DND-41 (cell line): Measurements from ENCODE around the gene TMPRSS11E.
"Not testable (repeated sequence)": the region's sequence is repeated elsewhere in the genome, so short reads cannot be mapped to it uniquely, and the experiment has no call there.

Source experiments
- ATAC-seq: fragments of 200-7000 bp; cut with Tn5 transposase; 3 replicates; pipeline ENCODE4 v1.9.1; 2021; ENCODE audit warnings: low read depth; ENCODE audit not compliant: insufficient read depth
- DNase-seq: peaks from one replicate; pipeline ENCODE4 v3.0.0-alpha.2; 2020
- H2AFZ ChIP-seq: 2 replicates; pipeline ENCODE4 v1.6.0; 2012; ENCODE audit warnings: low read depth, low read length
- H3K27ac ChIP-seq: 2 replicates; pipeline ENCODE4 v1.5.1; 2012; ENCODE audit warnings: low read length, inconsistent platforms
- H3K27me3 ChIP-seq: fragments of 200-600 bp; sonication (generic); 2 replicates; pipeline ENCODE4 v1.6.0; 2012; ENCODE audit warnings: low read length, mild to moderate bottlenecking, inconsistent platforms; ENCODE audit not compliant: insufficient read depth, poor library complexity
- H3K36me3 ChIP-seq: 2 replicates; pipeline ENCODE4 v1.5.1; 2012; ENCODE audit warnings: low read length, inconsistent platforms; ENCODE audit not compliant: insufficient read depth
- H3K4me1 ChIP-seq: 2 replicates; pipeline ENCODE4 v1.5.1; 2012; ENCODE audit warnings: mild to moderate bottlenecking, low read length; ENCODE audit not compliant: insufficient read depth
- H3K4me2 ChIP-seq: 2 replicates; pipeline ENCODE4 v1.6.0; 2012; ENCODE audit warnings: mild to moderate bottlenecking, moderate library complexity, low read length, inconsistent platforms; ENCODE audit not compliant: insufficient read depth
- H3K4me3 ChIP-seq, 2 experiments: fragments of 200-600 bp in 1 of 2; shearing (Covaris generic) in 1 of 2; 2 replicates each; pipeline ENCODE4 v1.5.1; 2012 to 2016; ENCODE audit warnings: inconsistent platforms in 2 of 2, low read length in 2 of 2, mild to moderate bottlenecking in 2 of 2, low read depth in 1 of 2, moderate library complexity in 1 of 2
- H3K79me2 ChIP-seq: 2 replicates; pipeline ENCODE4 v1.6.0; 2012; ENCODE audit warnings: low read length, inconsistent platforms; ENCODE audit not compliant: insufficient read depth
- H3K9ac ChIP-seq: 2 replicates; pipeline ENCODE4 v1.6.0; 2012; ENCODE audit warnings: low read depth, mild to moderate bottlenecking, inconsistent platforms, low read length, moderate library complexity
- H3K9me3 ChIP-seq: 2 replicates; pipeline ENCODE4 v1.5.1; 2012; ENCODE audit warnings: low read length, moderate library complexity, mild to moderate bottlenecking, inconsistent platforms; ENCODE audit not compliant: insufficient read depth, severe bottlenecking
- H4K20me1 ChIP-seq: 2 replicates; pipeline ENCODE4 v1.6.0; 2012; ENCODE audit warnings: low read length; ENCODE audit not compliant: insufficient read depth
- CTCF ChIP-seq: IDR thresholded peaks from 2 replicates; pipeline ENCODE4 v1.5.1; 2012; ENCODE audit warnings: borderline replicate concordance, low read length, moderate library complexity, mild to moderate bottlenecking; ENCODE audit not compliant: poor library complexity, severe bottlenecking; ENCODE audit errors: extremely low read depth
- EZH2 ChIP-seq: IDR thresholded peaks from 3 replicates; pipeline ENCODE4 v1.6.1; 2012; ENCODE audit warnings: borderline replicate concordance, low read depth, mild to moderate bottlenecking, moderate library complexity, low read length, inconsistent platforms; ENCODE audit not compliant: severe bottlenecking

Gene TMPRSS11E

GRCh38 chr4:68407868-68408190 is 39.4 kb upstream of the TMPRSS11E start:
- no peak for ATAC-seq
- no peak overlapping the region for H3K9ac ChIP-seq
- no peak overlapping the region for H3K27ac ChIP-seq
- H2AFZ ChIP-seq, result no peak overlapping the region
- TF ChIP-seq EZH2 (no peak), CTCF (no peak)
- no peaks in the 10 kb centered on the region for H4K20me1 ChIP-seq
- DNase-seq, result no peak
- H3K4me1 ChIP-seq, result no peaks in the 10 kb centered on the region
- no peak overlapping the region for H3K4me3 ChIP-seq
- no peaks in the 10 kb centered on the region for H3K27me3 ChIP-seq
- H3K4me2 ChIP-seq, result no peak overlapping the region
- no peaks in the 10 kb centered on the region for H3K79me2 ChIP-seq
- no peaks in the 10 kb centered on the region for H3K36me3 ChIP-seq
- no peaks in the 10 kb centered on the region for H3K9me3 ChIP-seq

GRCh38 chr4:68410149-68410548 is 37.1 kb upstream of the TMPRSS11E start:
- no peaks in the 10 kb centered on the region for H3K4me1 ChIP-seq
- no peaks in the 10 kb centered on the region for H3K79me2 ChIP-seq
- H3K27me3 ChIP-seq, result no peaks in the 10 kb centered on the region
- no peak overlapping the region for H3K4me2 ChIP-seq
- no peaks in the 10 kb centered on the region for H3K9me3 ChIP-seq
- no peak overlapping the region for H3K27ac ChIP-seq
- TF ChIP-seq CTCF, result no peak
- H3K36me3 ChIP-seq, result no peaks in the 10 kb centered on the region
- DNase-seq, result no peak
- no peaks in the 10 kb centered on the region for H4K20me1 ChIP-seq
- no peak overlapping the region for H2AFZ ChIP-seq
- no peak for ATAC-seq
- H3K4me3 ChIP-seq, result no peak overlapping the region
- H3K9ac ChIP-seq, result no peak overlapping the region

GRCh38 chr4:68410643-68411042 is 36.6 kb upstream of the TMPRSS11E start:
- no peak for DNase-seq
- H3K4me1 ChIP-seq, result no peaks in the 10 kb centered on the region

GRCh38 chr4:68412031-68412430 is 35.2 kb upstream of the TMPRSS11E start:
- not testable (repeated sequence) for H3K27ac ChIP-seq, H3K4me2 ChIP-seq, H3K4me3 ChIP-seq, H4K20me1 ChIP-seq, H3K9me3 ChIP-seq, H3K79me2 ChIP-seq, H3K4me1 ChIP-seq, H3K9ac ChIP-seq, DNase-seq, ATAC-seq, H3K27me3 ChIP-seq, H3K36me3 ChIP-seq, H2AFZ ChIP-seq

More at GRCh38 chr4:68410643-68411042, 36.6 kb upstream of the TMPRSS11E start:
- Histone ChIP-seq H3K4me3 (no peak overlapping the region), H3K9ac (no peak overlapping the region), H3K9me3 (no peaks in the 10 kb centered on the region), H3K79me2 (no peaks in the 10 kb centered on the region), H3K27ac (no peak overlapping the region), H4K20me1 (no peaks in the 10 kb centered on the region), H3K36me3 (no peaks in the 10 kb centered on the region), H2AFZ (no peak overlapping the region), H3K27me3 (no peaks in the 10 kb centered on the region), H3K4me2 (no peak overlapping the region)
- TF ChIP-seq EZH2, result no peak
- no peak for TF ChIP-seq CTCF
- ATAC-seq, result no peak
